Lower leg skin (tissue), 4 donors: ENCODE measurements around the gene PCP2. TPM values are rescaled to one million over a fixed set of nuclear protein-coding genes. Genes with fewer than 3 reads are reported as not detected.

Experiments used
- DNase-seq, 2 donors: peaks; one replicate each; pipeline ENCODE4 v3.0.0-alpha.2; 2019; ENCODE audit warnings: low spot score in 2 of 2
- H3K4me3 ChIP-seq: fragments of 200-600 bp; sonication (generic); 2 replicates; pipeline ENCODE4 v1.5.1; 2017; ENCODE audit warnings: mild to moderate bottlenecking, low read depth; ENCODE audit not compliant: poor library complexity, severe bottlenecking
- CTCF ChIP-seq, 3 donors: fragments of 450-650 bp; IDR thresholded peaks; one replicate each; pipeline ENCODE4 v1.5.1; 2016; ENCODE audit warnings: antibody characterized with exemption in 3 of 3, mild to moderate bottlenecking in 3 of 3, moderate library complexity in 2 of 3
- POLR2A ChIP-seq, 2 donors: fragments of 450-650 bp; IDR thresholded peaks; one replicate each; pipeline ENCODE4 v1.6.1; 2016 to 2017; ENCODE audit warnings: antibody characterized with exemption in 2 of 2, mild to moderate bottlenecking in 1 of 2, moderate library complexity in 1 of 2
- WGBS, 2 donors: methylation state at CpG; one replicate each; pipeline ENCODE4 v1.1.5; 2018; 5-methylcytosine and 5-hydroxymethylcytosine counted together
- intact Hi-C: fragments of 100-400 bp; cut with DNase I; formaldehyde crosslinking; loops from one replicate; pipeline ENCODE4 v1.15.0; 2023; ENCODE audit warnings: low total_unique reads
- total RNA-seq, 4 donors: library from RNA; depleted of rRNA; stranded (reverse); fragments of >200 nt; gene quantifications; one replicate each; pipeline ENCODE4 v1.1.0, GENCODE V29; 2016

PCP2 gene
- total RNA-seq, 4 donors from 2014 or later: 1.1 to 6.5 (median 4.2) TPM; not detected in 1

- intact Hi-C loops: no loop called here
- peak overlapping the region; percentile 99 for H3K4me3 ChIP-seq
- WGBS, 2 donors: 5 to 7% methylated on average over 15 of the region's 15 CpGs
These were observed 4.8 kb downstream of the PCP2 start for GRCh38 chr19:7628589-7629311.

GRCh38 chr19:7627166-7627565 lies 6.4 kb downstream of the PCP2 start:
- no peak for DNase-seq
- intact Hi-C loops: no loop called here
- 94% methylated on average over 21 to 24 of the region's 24 CpGs for WGBS, 2 donors
- TF ChIP-seq POLR2A (IDR thresholded peaks at IDR 0.05) (no peak), CTCF (IDR thresholded peaks at IDR 0.05) (no peak)
- H3K4me3 ChIP-seq: no peak overlapping the region

More at GRCh38 chr19:7628589-7629311, 4.8 kb downstream of the PCP2 start:
- DNase-seq: no peak
- TF ChIP-seq POLR2A (IDR thresholded peaks at IDR 0.05) (no peak), CTCF (IDR thresholded peaks at IDR 0.05) (no peak)

DNA sequence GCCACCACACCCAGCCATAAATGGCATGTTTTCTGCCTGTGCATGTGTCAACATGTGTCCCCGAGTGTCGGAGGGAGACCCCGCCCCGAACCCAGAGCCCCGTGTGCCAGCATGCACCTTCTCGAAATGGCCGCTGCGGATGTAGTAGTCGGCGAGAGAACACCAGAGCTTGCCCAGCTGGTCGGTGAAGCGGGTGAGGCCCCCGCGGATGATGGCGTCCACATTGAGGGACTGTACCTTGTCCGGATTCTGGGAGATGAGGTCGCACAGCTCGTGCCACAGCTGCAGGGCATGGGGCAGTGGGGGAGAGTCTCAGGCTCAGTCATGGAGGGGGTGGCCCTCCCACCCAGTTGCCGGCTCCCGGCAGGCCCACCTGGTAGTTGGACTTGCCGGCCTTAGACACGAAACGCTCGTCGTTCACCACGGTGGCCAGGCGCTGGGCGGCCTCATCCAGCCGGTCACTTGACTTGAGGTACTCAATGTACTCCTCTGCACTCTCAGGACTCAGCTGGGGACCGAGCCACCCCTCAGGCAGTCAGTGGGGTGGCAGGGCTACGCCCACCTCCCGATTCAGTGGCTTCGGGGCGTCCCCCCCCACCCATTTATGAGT lies 7.7 kb downstream of the PCP2 start:
- TF ChIP-seq CTCF (IDR thresholded peaks at IDR 0.05) (no peak), POLR2A (IDR thresholded peaks at IDR 0.05) (no peak)
- no peak overlapping the region for H3K4me3 ChIP-seq
- 92 to 96% methylated on average over 34 of the region's 34 CpGs for WGBS, 2 donors
- no peak for DNase-seq
- intact Hi-C loops: no loop called here

DNA sequence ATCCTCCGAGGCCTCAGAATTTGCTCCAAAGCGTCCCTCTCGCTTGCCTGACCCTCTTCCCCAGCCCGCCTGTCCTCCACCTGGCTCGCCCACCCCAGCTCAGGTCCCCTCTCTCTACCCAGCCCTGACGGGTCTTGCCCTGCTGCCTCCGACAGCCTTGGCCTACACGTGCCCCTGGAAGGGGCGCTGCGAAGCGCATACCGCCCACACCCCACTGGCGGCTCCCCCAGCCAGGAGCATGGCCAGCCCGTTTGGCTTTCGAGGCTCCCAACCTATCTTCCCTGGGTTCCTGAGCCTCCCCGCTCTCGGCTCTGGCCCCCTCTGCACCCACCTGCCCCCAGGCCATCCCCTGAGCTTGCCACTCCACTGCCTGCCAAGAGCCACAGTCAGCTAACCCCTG lies 8.7 kb downstream of the PCP2 start:
- H3K4me3 ChIP-seq: no peak overlapping the region
- DNase-seq: no peak
- TF ChIP-seq POLR2A (IDR thresholded peaks at IDR 0.05): no peak
- TF ChIP-seq CTCF (IDR thresholded peaks at IDR 0.05): no peak
- WGBS, 2 donors: 90 to 91% methylated on average over 17 of the region's 17 CpGs
- intact Hi-C loops: no loop called here

GRCh38 chr19:7623725-7624603 lies 9.6 kb downstream of the PCP2 start:
- 88 to 92% methylated on average over 36 to 39 of the region's 39 CpGs for WGBS, 2 donors
- TF ChIP-seq POLR2A (IDR thresholded peaks at IDR 0.05): no peak
- intact Hi-C loops: no loop called here
- DNase-seq: no peak
- no peak overlapping the region for H3K4me3 ChIP-seq
